Lung microvascular endothelial cell (primary cell): ENCODE measurements around the gene E2F7. TPM values are rescaled to one million over a fixed set of nuclear protein-coding genes. Genes with fewer than 3 reads are reported as not detected.

Source experiments
- DNase-seq, 2 donors: peaks; one replicate each; pipeline versions ENCODE4 v3.0.0 to v3.0.0-alpha.2; 2010; ENCODE audit warnings: low read depth in 2 of 2
- total RNA-seq: library from RNA; depleted of rRNA; stranded (reverse); fragments of >200 nt; gene quantifications from 2 replicates; pipeline ENCODE4 v1.2.1, GENCODE V29; 2014

The E2F7 gene
- total RNA-seq, 1 donor from 2014 or later = 2.8 TPM

- peak in 1 of 2 donors; percentile 34 for DNase-seq
Observed at GRCh38 chr12:77023501-77023900, 41.9 kb downstream of the E2F7 start.

- DNase-seq = no peak
Observed at GRCh38 chr12:77019920-77020319, 45.4 kb downstream of the E2F7 start.

GRCh38 chr12:77016606-77017005 lies 48.8 kb downstream of the E2F7 start:
- DNase-seq = no peak

GRCh38 chr12:77013091-77013490 lies 52.3 kb downstream of the E2F7 start:
- DNase-seq = no peak

GRCh38 chr12:77010691-77011548 lies 54.4 kb downstream of the E2F7 start:
- DNase-seq = peak; percentile 79

- no peak for DNase-seq
Observed at GRCh38 chr12:77007476-77007875, 57.9 kb downstream of the E2F7 start.

GRCh38 chr12:77005611-77006098 lies 59.7 kb downstream of the E2F7 start:
- DNase-seq = no peak

- no peak for DNase-seq
Observed at GRCh38 chr12:77003914-77004313, 61.5 kb downstream of the E2F7 start.

GRCh38 chr12:77003246-77003645 lies 62.1 kb downstream of the E2F7 start:
- DNase-seq = no peak

GRCh38 chr12:77002382-77002781 lies 63.0 kb downstream of the E2F7 start:
- DNase-seq = no peak

- no peak for DNase-seq
Observed at GRCh38 chr12:77001276-77001675, 64.1 kb downstream of the E2F7 start.

- no peak for DNase-seq
Observed at GRCh38 chr12:76998908-76999556, 66.3 kb downstream of the E2F7 start.

- DNase-seq = no peak
Observed at GRCh38 chr12:76998386-76998785, 67.0 kb downstream of the E2F7 start.

GRCh38 chr12:76997011-76997780 lies 68.2 kb downstream of the E2F7 start:
- DNase-seq = no peak

GRCh38 chr12:76990716-76991115 lies 74.7 kb downstream of the E2F7 start:
- DNase-seq = no peak

GRCh38 chr12:76984566-76984965 lies 80.8 kb downstream of the E2F7 start:
- no peak for DNase-seq

GRCh38 chr12:76983420-76983819 lies 81.9 kb downstream of the E2F7 start:
- DNase-seq = no peak

GRCh38 chr12:76980196-76980595 lies 85.2 kb downstream of the E2F7 start:
- no peak for DNase-seq

GRCh38 chr12:76976777-76977382 lies 88.5 kb downstream of the E2F7 start:
- DNase-seq = no peak
